ENCODE data around the gene BLOC1S5.
"Not testable (repeated sequence)": the region's sequence is repeated elsewhere in the genome, so short reads cannot be mapped to it uniquely, and the experiment has no call there.

The BLOC1S5 gene

DNA sequence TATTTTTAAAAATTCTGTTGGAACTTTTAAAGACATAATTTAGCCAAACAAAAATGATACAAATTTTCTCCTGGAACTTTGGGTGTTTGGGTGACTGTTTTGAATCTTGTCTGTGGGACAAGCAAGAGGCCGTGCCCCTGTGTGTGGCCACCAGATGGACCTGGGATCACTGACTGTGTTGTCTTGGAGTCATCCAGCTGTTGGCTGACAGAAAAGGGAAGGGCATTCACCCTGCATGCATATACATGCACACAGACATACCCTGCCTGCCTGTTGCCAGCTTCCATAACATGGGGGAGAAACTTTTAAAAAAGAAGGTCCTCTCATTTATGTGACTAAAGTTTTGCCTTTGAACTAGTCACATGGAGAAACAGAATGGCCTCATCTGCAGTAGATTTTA is 72.7 kb downstream of the BLOC1S5 start:
- DNase-seq = no peak

DNA sequence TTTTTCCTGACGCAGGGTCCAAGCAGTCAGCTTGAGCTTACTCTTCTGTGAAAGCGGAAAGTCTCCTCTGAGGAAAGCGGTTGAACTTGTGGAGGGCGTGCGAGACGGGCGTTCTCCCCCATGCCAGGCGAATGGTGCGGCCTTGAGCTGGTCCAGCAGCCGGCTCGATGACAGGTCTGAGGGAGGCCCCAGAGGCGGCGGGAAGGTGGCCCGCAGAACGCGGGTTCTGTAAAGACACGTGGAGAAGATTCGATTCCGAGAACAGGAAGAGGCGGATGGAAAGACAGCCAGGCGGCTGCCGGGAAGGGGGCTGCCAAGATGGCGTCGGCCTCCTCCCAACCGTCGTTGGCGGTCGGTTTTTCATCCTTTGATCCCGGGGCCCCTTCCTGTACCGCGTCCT is 78.0 kb downstream of the BLOC1S5 start:
- no peak for DNase-seq

DNA sequence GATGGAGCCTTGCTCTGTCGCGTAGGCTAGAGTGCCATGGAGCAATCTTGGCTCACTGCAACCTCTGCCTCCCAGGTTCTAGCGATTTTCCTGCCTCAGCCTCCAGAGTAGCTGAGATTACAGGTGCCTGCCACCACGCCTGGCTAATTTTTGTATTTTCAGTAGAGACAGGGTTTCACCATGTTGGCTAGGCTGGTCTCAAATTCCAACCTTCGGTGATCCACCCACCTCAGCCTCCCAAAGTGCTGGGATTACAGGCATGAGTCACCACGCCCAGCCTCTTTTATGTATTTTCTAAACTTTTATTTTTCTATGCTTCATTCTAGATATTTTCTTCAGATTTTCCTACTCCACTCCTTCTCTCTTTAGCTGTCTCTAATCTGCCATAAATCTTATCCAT is 80.2 kb downstream of the BLOC1S5 start:
- not testable (repeated sequence) for DNase-seq

DNA sequence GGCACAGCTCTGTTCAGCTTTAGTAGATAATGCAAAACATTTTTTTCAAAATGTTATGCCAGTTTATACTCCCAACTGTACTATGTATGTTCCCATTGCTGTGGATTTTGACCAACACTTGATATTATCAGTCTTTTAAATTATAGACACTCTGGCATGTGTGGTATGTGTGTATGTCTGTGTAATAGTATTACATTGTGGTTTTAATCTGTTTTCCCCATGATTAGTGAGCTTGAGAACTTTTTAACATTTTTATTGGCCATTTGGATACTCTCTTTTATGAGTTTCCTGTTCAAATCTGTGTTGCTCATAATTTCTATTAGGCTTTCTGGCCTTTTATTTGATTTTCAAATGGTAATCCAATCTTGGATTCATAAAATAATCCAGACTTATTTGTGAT is 84.4 kb downstream of the BLOC1S5 start:
- DNase-seq = no peak

DNA sequence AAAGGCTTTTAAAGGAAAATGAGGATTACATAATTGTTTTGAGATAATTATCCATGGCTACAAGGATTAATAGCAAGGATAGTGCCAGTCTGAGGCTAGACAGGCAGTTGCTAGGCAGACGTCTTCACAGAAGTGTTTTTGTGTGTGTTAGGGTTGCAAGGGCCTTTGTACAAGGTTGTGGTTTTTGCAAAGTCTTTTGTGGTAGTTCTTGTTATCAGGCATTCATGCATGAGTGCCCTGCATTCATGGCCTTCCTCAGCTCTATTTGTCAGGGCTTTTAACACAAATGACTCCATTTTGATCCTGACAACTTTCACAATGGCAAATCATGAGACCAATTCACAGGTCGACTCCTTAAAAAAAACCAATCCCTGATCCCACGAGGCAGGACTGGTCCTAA is 85.5 kb downstream of the BLOC1S5 start:
- DNase-seq = no peak

DNA sequence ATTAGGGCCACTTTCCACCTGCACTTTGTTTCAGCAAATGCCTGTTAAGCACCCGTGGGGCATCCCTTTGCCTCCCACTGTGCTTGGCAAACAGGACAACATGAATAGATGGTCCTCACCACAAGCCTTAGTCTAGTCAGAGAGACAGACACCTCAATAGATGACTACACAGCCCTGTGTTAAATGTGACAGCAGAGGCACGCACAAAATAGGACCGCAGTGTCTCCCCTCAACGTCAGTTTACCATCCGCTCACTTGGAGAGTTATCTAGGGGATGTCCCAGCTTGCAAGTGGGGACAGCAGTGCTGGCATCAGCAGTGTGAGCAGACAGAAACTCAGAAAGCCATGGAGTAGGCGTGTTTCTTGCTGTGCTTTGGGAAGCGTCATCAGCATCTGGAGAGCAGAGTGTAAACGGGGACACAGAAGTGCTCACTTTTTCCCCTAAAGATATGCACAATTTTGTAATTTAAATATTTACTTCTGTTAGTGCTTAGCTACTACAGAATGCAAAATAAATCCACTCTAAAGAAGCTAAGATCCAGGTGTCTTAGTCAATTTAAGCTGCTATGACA is 87.6 kb downstream of the BLOC1S5 start:
- no peak for DNase-seq

DNA sequence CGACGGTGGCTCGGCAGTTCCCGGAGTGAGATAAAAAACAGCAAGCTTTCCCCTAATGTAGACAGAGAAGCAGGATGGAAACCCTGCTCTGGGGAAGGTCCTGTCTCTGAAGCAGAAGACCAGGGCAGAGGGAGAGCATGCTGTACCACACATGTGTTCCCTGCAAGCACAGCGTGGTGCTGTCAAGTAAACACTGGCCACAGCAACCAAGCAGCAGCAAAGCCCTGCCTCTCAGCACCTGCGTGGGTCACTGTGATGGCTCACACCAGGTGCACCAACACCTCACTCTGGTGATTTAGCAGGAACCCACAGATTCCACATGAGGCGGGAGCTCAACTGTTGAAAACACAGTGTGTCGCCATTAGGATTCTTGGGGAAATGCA is 88.4 kb downstream of the BLOC1S5 start:
- DNase-seq = no peak

DNA sequence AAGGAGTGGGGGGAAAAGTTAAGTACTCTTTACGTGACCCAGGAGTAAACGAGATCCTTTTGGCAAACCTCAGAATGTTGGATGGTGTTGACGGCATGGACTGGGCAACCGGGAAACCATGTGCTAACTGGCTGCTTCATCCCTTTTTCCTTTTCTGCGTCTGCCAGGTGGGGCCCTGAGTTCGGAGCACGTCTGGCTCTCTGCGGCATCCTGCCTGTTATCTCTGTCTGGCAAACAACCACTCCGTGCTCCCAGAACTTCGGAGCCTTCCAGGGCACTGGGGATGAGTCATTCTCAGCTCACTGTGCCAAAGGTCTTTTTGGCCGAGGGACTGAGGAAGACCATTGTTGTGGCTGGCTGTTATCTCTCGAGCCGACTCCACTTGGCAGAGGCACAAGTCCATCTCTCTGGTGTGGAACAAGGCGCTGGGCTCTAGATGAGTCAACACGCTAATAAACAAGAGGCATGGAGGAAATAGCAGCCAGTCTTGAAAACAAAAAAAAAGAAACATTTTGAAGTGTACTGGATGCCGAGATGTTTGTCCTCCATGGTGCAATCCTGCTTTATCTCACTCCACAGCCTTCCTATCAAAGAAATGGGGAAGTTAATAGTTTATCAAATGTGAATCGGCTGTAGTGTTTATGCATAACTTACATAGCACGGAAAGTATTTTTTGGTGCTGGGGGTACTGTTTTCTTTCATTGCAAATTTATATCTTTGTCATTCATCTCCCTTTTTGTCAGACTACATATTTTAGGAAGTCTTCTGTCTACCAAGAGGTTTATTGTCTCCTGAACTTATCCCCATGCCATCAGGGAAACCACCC is 89.0 kb downstream of the BLOC1S5 start:
- DNase-seq = no peak

DNA sequence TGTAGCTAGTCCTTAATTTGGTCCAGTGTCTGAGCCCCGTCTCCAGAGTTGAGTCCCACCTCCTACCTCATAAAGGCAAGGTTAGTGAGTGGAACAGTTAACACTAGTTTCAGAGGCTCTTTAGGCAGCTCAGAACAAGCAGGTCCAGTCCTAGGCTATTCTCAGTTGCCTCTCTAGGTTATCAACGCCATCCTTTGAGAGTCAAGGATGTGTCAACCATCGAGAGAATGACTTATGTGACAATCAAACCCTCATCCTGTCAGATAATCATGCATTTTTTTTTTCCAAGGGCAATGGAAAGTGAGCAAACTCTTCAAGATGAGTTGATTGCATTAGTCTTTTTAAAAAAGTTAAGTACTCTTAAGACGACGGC is 89.6 kb downstream of the BLOC1S5 start:
- no peak for DNase-seq

DNA sequence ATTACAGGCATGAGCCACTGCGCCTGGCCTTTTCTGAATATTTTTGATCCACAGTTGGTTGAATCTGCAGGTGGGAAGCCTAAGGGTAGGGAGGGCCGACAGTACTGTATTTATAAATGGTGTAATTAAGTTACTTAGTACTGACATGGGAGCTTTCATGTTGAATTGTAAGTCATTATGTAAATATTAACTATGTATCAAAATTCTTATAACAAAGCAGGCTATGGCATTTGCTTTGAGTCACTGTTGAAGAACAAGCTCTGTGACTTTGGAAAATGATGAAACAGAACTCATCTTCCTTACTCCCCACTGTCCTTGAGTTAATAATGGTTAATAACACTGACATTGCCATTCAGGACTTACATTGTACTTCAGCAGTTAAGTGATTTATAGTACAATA is 90.6 kb downstream of the BLOC1S5 start:
- DNase-seq = no peak

DNA sequence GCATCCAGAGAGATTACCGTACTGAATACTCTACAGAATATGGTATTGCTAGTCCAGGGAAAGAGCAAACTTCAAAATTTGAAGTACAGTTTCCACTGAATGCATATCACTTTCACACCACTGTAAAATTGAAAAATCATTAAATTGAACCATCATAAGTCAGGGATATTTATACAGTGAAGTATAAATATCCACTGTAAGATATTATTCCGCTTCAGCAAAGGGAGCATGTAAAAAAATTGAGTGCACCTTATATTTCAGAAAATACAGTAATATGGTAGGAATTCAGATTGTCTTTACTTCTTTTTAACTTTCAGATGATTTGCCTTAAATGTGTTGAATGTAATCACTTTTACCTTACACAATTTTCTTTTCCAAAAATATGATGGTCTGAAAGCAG is 92.7 kb downstream of the BLOC1S5 start:
- DNase-seq = no peak

DNA sequence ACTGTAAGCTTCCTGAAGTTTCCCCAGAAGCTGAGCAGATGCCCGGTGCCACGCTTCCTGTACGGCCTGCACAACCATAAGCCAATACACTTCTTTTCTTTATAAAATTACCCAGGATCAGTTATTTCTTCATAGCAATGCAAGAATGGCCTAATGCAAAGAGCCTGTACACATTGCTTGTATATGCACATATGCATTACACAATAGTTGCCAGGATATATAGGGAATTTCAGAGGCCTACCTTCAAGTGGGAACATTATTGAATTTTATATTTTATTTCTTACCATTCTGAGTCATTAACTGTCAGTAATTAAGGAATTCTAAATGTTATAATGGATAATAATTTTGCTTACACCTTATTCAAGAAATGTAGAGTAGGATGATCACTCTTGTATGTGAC is 93.6 kb downstream of the BLOC1S5 start:
- no peak for DNase-seq
